ENCODE measurements around the gene GNL1. TPM values are rescaled to one million over a fixed set of nuclear protein-coding genes. Genes with fewer than 3 reads are reported as not detected.

GNL1 gene
- total RNA-seq, 1 donor from 2014 or later = 54.8 TPM

- TF ChIP-seq CTCF (IDR thresholded peaks at IDR 0.05) = no peak
- ATAC-seq (no peak), DNase-seq (no peak)
- H3K27me3 ChIP-seq = no peaks in the 10 kb centered on the region
- H3K27ac ChIP-seq = no peak overlapping the region
- no peaks in the 10 kb centered on the region for H3K9me3 ChIP-seq
- intact Hi-C loops (cut with DNase I) = no loop called here
- H3K4me3 ChIP-seq = no peak overlapping the region
- H3K4me1 ChIP-seq = no peaks in the 10 kb centered on the region
- H3K36me3 ChIP-seq = peaks cover 22% of the 10 kb centered on the region
Measured at GRCh38 chr6:30564114-30564513, 7.8 kb upstream of the GNL1 start.

- Histone ChIP-seq H3K4me3 (no peak overlapping the region), H3K9me3 (no peaks in the 10 kb centered on the region), H3K27ac (no peak overlapping the region), H3K36me3 (peaks cover 22% of the 10 kb centered on the region), H3K27me3 (no peaks in the 10 kb centered on the region), H3K4me1 (peaks cover 9% of the 10 kb centered on the region)
- DNase-seq = no peak
- no peak for TF ChIP-seq CTCF (IDR thresholded peaks at IDR 0.05)
- ATAC-seq = no peak
- intact Hi-C loops (cut with DNase I) = no loop called here
Measured at GRCh38 chr6:30562470-30563425, 6.5 kb upstream of the GNL1 start.

- Histone ChIP-seq H3K27ac (no peak overlapping the region), H3K9me3 (no peaks in the 10 kb centered on the region), H3K27me3 (no peaks in the 10 kb centered on the region), H3K4me3 (no peak overlapping the region), H3K4me1 (peaks cover 11% of the 10 kb centered on the region), H3K36me3 (peaks cover 22% of the 10 kb centered on the region)
- DNase-seq (no peak), ATAC-seq (no peak)
- TF ChIP-seq CTCF (IDR thresholded peaks at IDR 0.05) = no peak
- intact Hi-C loops (cut with DNase I) = no loop called here
Measured at GRCh38 chr6:30560930-30561329, 4.6 kb upstream of the GNL1 start.

GRCh38 chr6:30557683-30557981 lies 1.3 kb upstream of the GNL1 start:
- H3K4me3 ChIP-seq = peak overlapping the region; percentile 92
- no peak for TF ChIP-seq CTCF (IDR thresholded peaks at IDR 0.05)
- no peak for DNase-seq
- intact Hi-C loops (cut with DNase I) = no loop called here
- no peaks in the 10 kb centered on the region for H3K9me3 ChIP-seq
- H3K36me3 ChIP-seq = peaks cover 32% of the 10 kb centered on the region
- H3K27ac ChIP-seq = peak overlapping the region; percentile 99
- peaks cover 25% of the 10 kb centered on the region for H3K4me1 ChIP-seq
- no peaks in the 10 kb centered on the region for H3K27me3 ChIP-seq
- no peak for ATAC-seq

GRCh38 chr6:30556906-30557682 lies 805 bp upstream of the GNL1 start, which contains the start of gene PRR3:
PRR3 (plus strand) TSS chr6:30557295; CDS start chr6:30557345, 50 bp downstream.
- Histone ChIP-seq H3K27ac (peak within 1 kb of the TSS; percentile 99), H3K9me3 (no peaks in the 10 kb centered on the region), H3K36me3 (peaks cover 32% of the 10 kb centered on the region), H3K27me3 (no peaks in the 10 kb centered on the region), H3K4me3 (peak within 1 kb of the TSS; percentile 92), H3K4me1 (peaks cover 25% of the 10 kb centered on the region)
- intact Hi-C loops (cut with DNase I) = no loop called here
- TF ChIP-seq CTCF (IDR thresholded peaks at IDR 0.05) = no peak
- peak; percentile 92 for DNase-seq
- ATAC-seq = peak; percentile 82
